ENCODE measurements around the gene ACAD11. TPM values are rescaled to one million over a fixed set of nuclear protein-coding genes. Genes with fewer than 3 reads are reported as not detected.

ACAD11 gene
- total and polyA plus RNA-seq, 2 experiments from 2014 or later: 24.9 to 48.6 TPM

DNA sequence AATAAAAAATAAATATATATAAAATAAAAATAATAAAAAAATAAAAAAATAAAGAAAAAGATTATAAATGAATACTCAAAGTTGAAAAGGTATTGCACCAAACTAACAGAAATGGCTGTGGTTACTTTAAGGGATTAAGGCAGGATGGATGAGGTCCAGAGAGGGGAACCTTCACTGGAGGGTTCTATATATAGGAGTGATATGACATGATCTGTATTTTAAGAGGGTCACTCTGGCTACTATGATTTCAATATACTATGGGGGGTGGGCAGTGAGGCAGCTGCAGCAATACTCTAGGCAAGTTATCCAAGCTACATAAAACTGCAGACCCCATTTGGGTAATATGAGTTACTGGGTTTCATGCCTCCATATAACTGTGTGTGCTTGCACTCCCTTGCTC, 24.6 kb downstream of the ACAD11 start:
- Histone ChIP-seq H3K27ac (no peak overlapping the region), H3K27me3 (no peaks in the 10 kb centered on the region), H2AFZ (no peak overlapping the region), H3K4me2 (no peak overlapping the region), H3K9me3 (ENCODE audit: low read depth) (no peaks in the 10 kb centered on the region), H3K4me3 (no peak overlapping the region), H3K9me2 (replicated peaks; ENCODE audit: insufficient read depth) (no peaks in the 10 kb centered on the region), H4K20me1 (ENCODE audit: insufficient read depth, poor library complexity, severe bottlenecking) (no peaks in the 10 kb centered on the region), H3K79me2 (no peaks in the 10 kb centered on the region), H3K36me3 (replicated peaks; ENCODE audit: insufficient read depth, low read depth) (no peaks in the 10 kb centered on the region), H3K4me1 (ENCODE audit: insufficient read depth) (no peaks in the 10 kb centered on the region)
- DNase-seq (ENCODE audit: low spot score): no peak
- TF ChIP-seq EZH2phosphoT487 (IDR thresholded peaks at IDR 0.05; ENCODE audit: low read depth, severe bottlenecking, unreplicated experiment): no peak
- TF ChIP-seq EZH2 (IDR thresholded peaks at IDR 0.05; ENCODE audit: borderline replicate concordance): no peak
- TF ChIP-seq CTCF (IDR thresholded peaks at IDR 0.05; ENCODE audit: poor library complexity): no peak

GRCh38 chr3:132630612-132631011, 29.0 kb downstream of the ACAD11 start:
- no peaks in the 10 kb centered on the region for H3K4me1 ChIP-seq (ENCODE audit: insufficient read depth)
- H3K9me2 ChIP-seq (replicated peaks; ENCODE audit: insufficient read depth): no peaks in the 10 kb centered on the region
- H3K4me3 ChIP-seq: no peak overlapping the region
- no peaks in the 10 kb centered on the region for H3K9me3 ChIP-seq (ENCODE audit: low read depth)
- no peaks in the 10 kb centered on the region for H4K20me1 ChIP-seq (ENCODE audit: insufficient read depth, poor library complexity, severe bottlenecking)
- no peaks in the 10 kb centered on the region for H3K36me3 ChIP-seq (replicated peaks; ENCODE audit: insufficient read depth, low read depth)
- no peak overlapping the region for H3K4me2 ChIP-seq
- H3K79me2 ChIP-seq: no peaks in the 10 kb centered on the region
- 68% methylated on average over 7 of the region's 7 CpGs for WGBS (ENCODE audit: low lambda C conversion rate, missing lambda C conversion rate)
- TF ChIP-seq EZH2 (IDR thresholded peaks at IDR 0.05; ENCODE audit: borderline replicate concordance): no peak
- no peak for TF ChIP-seq EZH2phosphoT487 (IDR thresholded peaks at IDR 0.05; ENCODE audit: low read depth, severe bottlenecking, unreplicated experiment)
- no peak for TF ChIP-seq CTCF (IDR thresholded peaks at IDR 0.05; ENCODE audit: poor library complexity)
- no peak for DNase-seq (ENCODE audit: low spot score)
- no peak overlapping the region for H2AFZ ChIP-seq
- no peaks in the 10 kb centered on the region for H3K27me3 ChIP-seq
- H3K27ac ChIP-seq: no peak overlapping the region

DNA sequence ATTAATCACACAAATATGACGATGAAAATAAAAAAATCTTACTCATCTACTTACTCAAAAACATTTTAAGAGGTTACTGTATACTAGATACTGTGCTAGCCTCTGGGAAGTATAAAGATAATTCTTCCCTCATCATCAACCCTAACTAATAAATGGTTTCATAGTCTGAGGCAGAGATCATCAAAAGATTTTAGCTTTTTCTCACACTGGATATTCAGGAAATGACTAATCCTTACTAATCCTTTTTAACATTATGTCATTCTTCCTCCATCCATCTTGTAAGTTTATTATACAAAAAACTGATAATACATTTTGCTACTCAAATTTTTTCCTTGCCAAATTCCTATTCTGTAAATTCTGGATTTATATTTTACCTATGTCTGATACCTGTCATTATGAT, 29.7 kb downstream of the ACAD11 start:
- no peak overlapping the region for H3K4me3 ChIP-seq
- H3K9me3 ChIP-seq (ENCODE audit: low read depth): no peaks in the 10 kb centered on the region
- H3K79me2 ChIP-seq: no peaks in the 10 kb centered on the region
- WGBS (ENCODE audit: low lambda C conversion rate, missing lambda C conversion rate): 79% methylated on average over 1 of the region's 1 CpG
- no peaks in the 10 kb centered on the region for H3K9me2 ChIP-seq (replicated peaks; ENCODE audit: insufficient read depth)
- H3K4me2 ChIP-seq: no peak overlapping the region
- no peak overlapping the region for H2AFZ ChIP-seq
- no peak for DNase-seq (ENCODE audit: low spot score)
- no peaks in the 10 kb centered on the region for H3K4me1 ChIP-seq (ENCODE audit: insufficient read depth)
- no peak overlapping the region for H3K27ac ChIP-seq
- H3K36me3 ChIP-seq (replicated peaks; ENCODE audit: insufficient read depth, low read depth): no peaks in the 10 kb centered on the region
- no peaks in the 10 kb centered on the region for H4K20me1 ChIP-seq (ENCODE audit: insufficient read depth, poor library complexity, severe bottlenecking)
- H3K27me3 ChIP-seq: no peaks in the 10 kb centered on the region
- TF ChIP-seq CTCF (IDR thresholded peaks at IDR 0.05; ENCODE audit: poor library complexity): no peak
- no peak for TF ChIP-seq EZH2 (IDR thresholded peaks at IDR 0.05; ENCODE audit: borderline replicate concordance)
- TF ChIP-seq EZH2phosphoT487 (IDR thresholded peaks at IDR 0.05; ENCODE audit: low read depth, severe bottlenecking, unreplicated experiment): no peak

DNA sequence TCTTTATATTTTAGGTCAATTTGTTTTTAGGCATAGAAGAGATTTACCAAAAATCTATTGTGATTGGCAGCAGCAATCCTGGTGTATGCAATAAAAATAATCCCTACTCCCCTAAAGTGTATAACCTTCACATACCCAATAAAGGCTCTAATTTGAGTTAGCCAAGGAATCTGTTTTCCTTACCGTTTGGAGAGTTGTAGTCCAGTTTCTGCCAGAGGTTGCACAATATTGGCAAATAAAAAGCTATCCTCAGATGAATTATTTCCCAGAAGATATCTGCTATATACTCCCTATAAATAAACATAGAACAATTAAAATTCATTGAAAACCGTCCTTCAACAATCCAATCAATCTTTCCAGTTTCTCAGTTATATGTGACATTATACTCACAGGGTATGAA, 31.5 kb downstream of the ACAD11 start:
- no peaks in the 10 kb centered on the region for H3K4me1 ChIP-seq (ENCODE audit: insufficient read depth)
- H2AFZ ChIP-seq: no peak overlapping the region
- H3K79me2 ChIP-seq: no peaks in the 10 kb centered on the region
- no peak for TF ChIP-seq EZH2phosphoT487 (IDR thresholded peaks at IDR 0.05; ENCODE audit: low read depth, severe bottlenecking, unreplicated experiment)
- no peak for TF ChIP-seq EZH2 (IDR thresholded peaks at IDR 0.05; ENCODE audit: borderline replicate concordance)
- TF ChIP-seq CTCF (IDR thresholded peaks at IDR 0.05; ENCODE audit: poor library complexity): no peak
- H3K4me2 ChIP-seq: no peak overlapping the region
- no peaks in the 10 kb centered on the region for H3K27me3 ChIP-seq
- H3K27ac ChIP-seq: no peak overlapping the region
- no peaks in the 10 kb centered on the region for H3K9me2 ChIP-seq (replicated peaks; ENCODE audit: insufficient read depth)
- H3K36me3 ChIP-seq (replicated peaks; ENCODE audit: insufficient read depth, low read depth): no peaks in the 10 kb centered on the region
- 82% methylated on average over 2 of the region's 2 CpGs for WGBS (ENCODE audit: low lambda C conversion rate, missing lambda C conversion rate)
- H4K20me1 ChIP-seq (ENCODE audit: insufficient read depth, poor library complexity, severe bottlenecking): no peaks in the 10 kb centered on the region
- no peaks in the 10 kb centered on the region for H3K9me3 ChIP-seq (ENCODE audit: low read depth)
- no peak for DNase-seq (ENCODE audit: low spot score)
- no peak overlapping the region for H3K4me3 ChIP-seq

Data from hepatocyte (in vitro differentiated cells).